ENCODE results near the gene CORO6.

The CORO6 gene

GRCh38 chr17:29577001-29577370, 45.7 kb downstream of the CORO6 start:
- H3K4me3 Mint-ChIP-seq, result no peak overlapping the region
- H3K36me3 Mint-ChIP-seq (ENCODE audit: low read depth), result peaks cover 35% of the 10 kb centered on the region
- H3K27me3 Mint-ChIP-seq (ENCODE audit: low read depth), result no peaks in the 10 kb centered on the region
- peaks cover 9% of the 10 kb centered on the region for H3K4me1 Mint-ChIP-seq (ENCODE audit: low read depth)
- no peak overlapping the region for H3K27ac Mint-ChIP-seq
- H3K9me3 Mint-ChIP-seq, result no peaks in the 10 kb centered on the region
- no peak for DNase-seq (ENCODE audit: low spot score)

- no peak for DNase-seq (ENCODE audit: low spot score)
- Mint-ChIP-seq H3K27me3 (ENCODE audit: low read depth) (no peaks in the 10 kb centered on the region), H3K4me1 (ENCODE audit: low read depth) (peaks cover 9% of the 10 kb centered on the region), H3K9me3 (no peaks in the 10 kb centered on the region), H3K36me3 (ENCODE audit: low read depth) (peaks cover 35% of the 10 kb centered on the region), H3K27ac (no peak overlapping the region), H3K4me3 (no peak overlapping the region)
Observed at GRCh38 chr17:29576214-29577000, 46.3 kb downstream of the CORO6 start.

- H3K4me3 Mint-ChIP-seq, result no peak overlapping the region
- no peak for DNase-seq (ENCODE audit: low spot score)
Observed at GRCh38 chr17:29575511-29576213, 47.0 kb downstream of the CORO6 start.

GRCh38 chr17:29574732-29575510, 47.8 kb downstream of the CORO6 start:
- H3K27ac Mint-ChIP-seq, result peak overlapping the region; percentile 36
- no peaks in the 10 kb centered on the region for H3K27me3 Mint-ChIP-seq (ENCODE audit: low read depth)
- H3K36me3 Mint-ChIP-seq (ENCODE audit: low read depth), result peaks cover 36% of the 10 kb centered on the region

More at GRCh38 chr17:29575511-29576213, 47.0 kb downstream of the CORO6 start:
- Mint-ChIP-seq H3K4me1 (ENCODE audit: low read depth) (peaks cover 14% of the 10 kb centered on the region), H3K9me3 (no peaks in the 10 kb centered on the region), H3K27me3 (ENCODE audit: low read depth) (no peaks in the 10 kb centered on the region), H3K27ac (no peak overlapping the region), H3K36me3 (ENCODE audit: low read depth) (peaks cover 39% of the 10 kb centered on the region)

GRCh38 chr17:29573871-29574731, 48.6 kb downstream of the CORO6 start:
- no peak overlapping the region for H3K27ac Mint-ChIP-seq
- H3K36me3 Mint-ChIP-seq (ENCODE audit: low read depth), result peaks cover 32% of the 10 kb centered on the region
- peaks cover 11% of the 10 kb centered on the region for H3K4me1 Mint-ChIP-seq (ENCODE audit: low read depth)
- H3K27me3 Mint-ChIP-seq (ENCODE audit: low read depth), result no peaks in the 10 kb centered on the region
- no peak overlapping the region for H3K4me3 Mint-ChIP-seq
- H3K9me3 Mint-ChIP-seq, result no peaks in the 10 kb centered on the region
- no peak for DNase-seq (ENCODE audit: low spot score)

More at GRCh38 chr17:29574732-29575510, 47.8 kb downstream of the CORO6 start:
- Mint-ChIP-seq H3K9me3 (no peaks in the 10 kb centered on the region), H3K4me1 (ENCODE audit: low read depth) (peaks cover 9% of the 10 kb centered on the region), H3K4me3 (no peak overlapping the region)
- no peak for DNase-seq (ENCODE audit: low spot score)

GRCh38 chr17:29573558-29573869, 49.2 kb downstream of the CORO6 start:
- no peak for DNase-seq (ENCODE audit: low spot score)
- Mint-ChIP-seq H3K27me3 (ENCODE audit: low read depth) (no peaks in the 10 kb centered on the region), H3K27ac (no peak overlapping the region), H3K9me3 (no peaks in the 10 kb centered on the region), H3K36me3 (ENCODE audit: low read depth) (peaks cover 28% of the 10 kb centered on the region), H3K4me3 (no peak overlapping the region), H3K4me1 (ENCODE audit: low read depth) (peaks cover 13% of the 10 kb centered on the region)

GRCh38 chr17:29572691-29573557, 49.8 kb downstream of the CORO6 start:
- peaks cover 15% of the 10 kb centered on the region for H3K4me1 Mint-ChIP-seq (ENCODE audit: low read depth)
- H3K27me3 Mint-ChIP-seq (ENCODE audit: low read depth), result no peaks in the 10 kb centered on the region
- H3K36me3 Mint-ChIP-seq (ENCODE audit: low read depth), result peaks cover 25% of the 10 kb centered on the region
- H3K4me3 Mint-ChIP-seq, result no peak overlapping the region
- H3K27ac Mint-ChIP-seq, result no peak overlapping the region
- H3K9me3 Mint-ChIP-seq, result no peaks in the 10 kb centered on the region
- DNase-seq (ENCODE audit: low spot score), result peak; percentile 57

- DNase-seq (ENCODE audit: low spot score), result no peak
- Mint-ChIP-seq H3K36me3 (ENCODE audit: low read depth) (peaks cover 21% of the 10 kb centered on the region), H3K27ac (no peak overlapping the region), H3K4me1 (ENCODE audit: low read depth) (peaks cover 15% of the 10 kb centered on the region), H3K4me3 (no peak overlapping the region), H3K9me3 (no peaks in the 10 kb centered on the region), H3K27me3 (ENCODE audit: low read depth) (no peaks in the 10 kb centered on the region)
Observed at GRCh38 chr17:29571883-29572681, 50.6 kb downstream of the CORO6 start.

GRCh38 chr17:29571486-29571882, 51.2 kb downstream of the CORO6 start:
- no peak overlapping the region for H3K4me3 Mint-ChIP-seq
- peaks cover 15% of the 10 kb centered on the region for H3K4me1 Mint-ChIP-seq (ENCODE audit: low read depth)
- H3K36me3 Mint-ChIP-seq (ENCODE audit: low read depth), result peaks cover 21% of the 10 kb centered on the region
- DNase-seq (ENCODE audit: low spot score), result no peak
- no peaks in the 10 kb centered on the region for H3K9me3 Mint-ChIP-seq
- no peak overlapping the region for H3K27ac Mint-ChIP-seq
- H3K27me3 Mint-ChIP-seq (ENCODE audit: low read depth), result no peaks in the 10 kb centered on the region

GRCh38 chr17:29570521-29570920, 52.2 kb downstream of the CORO6 start:
- H3K9me3 Mint-ChIP-seq, result no peaks in the 10 kb centered on the region
- no peak overlapping the region for H3K27ac Mint-ChIP-seq
- H3K27me3 Mint-ChIP-seq (ENCODE audit: low read depth), result no peaks in the 10 kb centered on the region
- H3K36me3 Mint-ChIP-seq (ENCODE audit: low read depth), result peaks cover 27% of the 10 kb centered on the region
- H3K4me3 Mint-ChIP-seq, result peak overlapping the region; percentile 31
- no peak for DNase-seq (ENCODE audit: low spot score)
- H3K4me1 Mint-ChIP-seq (ENCODE audit: low read depth), result peaks cover 22% of the 10 kb centered on the region

GRCh38 chr17:29569245-29569950, 53.3 kb downstream of the CORO6 start:
- no peak for DNase-seq (ENCODE audit: low spot score)
- no peaks in the 10 kb centered on the region for H3K9me3 Mint-ChIP-seq

More at GRCh38 chr17:29569245-29569950, 53.3 kb downstream of the CORO6 start:
- peaks cover 19% of the 10 kb centered on the region for H3K36me3 Mint-ChIP-seq (ENCODE audit: low read depth)
- H3K27ac Mint-ChIP-seq, result peak overlapping the region; percentile 70
- H3K4me1 Mint-ChIP-seq (ENCODE audit: low read depth), result peaks cover 28% of the 10 kb centered on the region
- H3K4me3 Mint-ChIP-seq, result peak overlapping the region; percentile 89
- H3K27me3 Mint-ChIP-seq (ENCODE audit: low read depth), result no peaks in the 10 kb centered on the region
